ENCODE results near the gene LUC7L3.

The LUC7L3 gene

GRCh38 chr17:50769884-50770283 lies 50.5 kb downstream of the LUC7L3 start:
- ChIA-PET POLR2A (no interaction called here), CTCF (interaction anchor here (1.3 to 2.7 kb wide), 2 partner anchors 13 to 72 kb away, joined by 6 to 8 read pairs; no protein-coding TSS in a partner anchor)
- no peak for TF ChIP-seq CTCF (IDR thresholded peaks at IDR 0.05; ENCODE audit: control extremely low read depth, extremely low read depth, low read depth, missing control alignments)
- no peak for DNase-seq (ENCODE audit: extremely low spot score)

GRCh38 chr17:50770346-50770745 lies 50.9 kb downstream of the LUC7L3 start:
- POLR2A ChIA-PET, result no interaction called here
- TF ChIP-seq CTCF (IDR thresholded peaks at IDR 0.05; ENCODE audit: control extremely low read depth, extremely low read depth, low read depth, missing control alignments), result no peak
- CTCF ChIA-PET, result interaction anchor here (2.7 kb wide), 1 partner anchor 13 kb away, joined by 8 read pairs; no protein-coding TSS in a partner anchor
- DNase-seq (ENCODE audit: extremely low spot score), result no peak

GRCh38 chr17:50771991-50772785 lies 52.8 kb downstream of the LUC7L3 start:
- TF ChIP-seq CTCF (IDR thresholded peaks at IDR 0.05; ENCODE audit: control extremely low read depth, extremely low read depth, low read depth, missing control alignments), result no peak
- POLR2A ChIA-PET, result no interaction called here
- CTCF ChIA-PET, result interaction anchor here (1.4 to 3.0 kb wide), 2 partner anchors 9 to 11 kb away, joined by 3 to 18 read pairs; no protein-coding TSS in a partner anchor
- peak; percentile 32 for DNase-seq (ENCODE audit: extremely low spot score)

DNA sequence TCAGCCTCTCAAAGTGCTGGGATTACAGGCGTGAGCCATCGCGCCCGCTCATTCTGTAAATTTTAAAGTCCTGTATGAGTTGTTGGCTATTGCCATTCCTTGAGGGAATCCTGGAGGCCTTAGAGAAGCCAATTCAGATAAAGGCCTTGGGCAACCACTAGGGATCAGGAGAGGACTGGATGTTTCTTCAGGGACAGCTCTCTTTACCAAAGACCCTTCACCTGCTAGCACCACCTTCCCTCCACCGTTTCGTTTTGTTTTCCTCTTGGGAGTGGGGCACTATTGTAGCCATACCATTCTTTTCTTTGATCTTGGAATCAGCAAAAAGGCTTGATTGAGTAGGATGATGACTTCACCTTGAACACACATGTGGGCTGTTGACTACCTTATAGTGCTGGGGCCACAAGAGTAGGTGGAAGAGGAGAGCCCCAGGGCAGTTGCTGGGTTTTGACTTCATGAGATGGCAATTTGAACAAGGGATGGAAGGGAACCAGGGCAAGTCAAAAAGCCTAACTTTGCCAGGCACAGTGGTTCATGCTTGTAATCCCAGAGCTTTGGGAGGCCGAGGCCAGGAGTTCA lies 54.9 kb downstream of the LUC7L3 start:
- ChIA-PET POLR2A (no interaction called here), CTCF (interaction anchor here (3.0 kb wide), 1 partner anchor 9 kb away, joined by 18 read pairs; no protein-coding TSS in a partner anchor)
- TF ChIP-seq CTCF (IDR thresholded peaks at IDR 0.05; ENCODE audit: control extremely low read depth, extremely low read depth, low read depth, missing control alignments), result no peak
- no peak for DNase-seq (ENCODE audit: extremely low spot score)

GRCh38 chr17:50775926-50776325 lies 56.5 kb downstream of the LUC7L3 start:
- ChIA-PET CTCF (interaction anchor here (0.9 to 2.3 kb wide), 4 partner anchors 9 to 74 kb away, joined by 3 to 11 read pairs (median 4); no protein-coding TSS in a partner anchor), POLR2A (no interaction called here)
- TF ChIP-seq CTCF (IDR thresholded peaks at IDR 0.05; ENCODE audit: control extremely low read depth, extremely low read depth, low read depth, missing control alignments), result no peak
- DNase-seq (ENCODE audit: extremely low spot score), result no peak

GRCh38 chr17:50778471-50778870 lies 59.1 kb downstream of the LUC7L3 start:
- ChIA-PET POLR2A (no interaction called here), CTCF (interaction anchor here (1.0 to 10.7 kb wide), 4 partner anchors 12 to 67 kb away, joined by 3 to 301 read pairs (median 4); no protein-coding TSS in a partner anchor)
- TF ChIP-seq CTCF (IDR thresholded peaks at IDR 0.05; ENCODE audit: control extremely low read depth, extremely low read depth, low read depth, missing control alignments), result no peak
- DNase-seq (ENCODE audit: extremely low spot score), result no peak
